NCI-H2196 (cell line): ENCODE results near the gene CPT1B.
"Not testable (repeated sequence)": the region's sequence is repeated elsewhere in the genome, so short reads cannot be mapped to it uniquely, and the experiment has no call there.

Experiments
- DNase-seq: peaks from one replicate; lab custom pipeline; 2025; ENCODE audit not compliant: unreplicated experiment; lab: John Stamatoyannopoulos, UW

Gene CPT1B

DNA sequence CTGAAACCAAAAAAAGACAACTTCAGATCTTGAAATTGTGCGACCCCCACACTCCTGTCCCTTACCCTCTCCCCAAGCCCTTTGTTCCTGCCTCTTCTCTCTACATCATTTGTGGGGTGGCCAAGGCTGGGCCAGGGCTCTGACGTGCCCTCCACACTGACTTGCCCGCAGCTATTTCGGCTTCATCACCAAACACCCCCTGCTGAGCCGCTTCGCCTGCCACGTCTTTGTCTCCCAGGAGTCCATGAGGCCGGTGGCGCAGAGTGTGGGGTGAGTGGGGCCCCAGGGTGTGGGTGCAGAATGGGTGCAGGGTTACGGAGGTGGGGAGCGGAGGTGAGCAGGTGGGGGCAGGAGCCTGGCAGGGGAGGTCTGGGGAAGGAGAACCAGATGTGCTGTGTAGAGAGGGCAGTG lies 31.8 kb upstream of the CPT1B start:
- DNase-seq: no peak

DNA sequence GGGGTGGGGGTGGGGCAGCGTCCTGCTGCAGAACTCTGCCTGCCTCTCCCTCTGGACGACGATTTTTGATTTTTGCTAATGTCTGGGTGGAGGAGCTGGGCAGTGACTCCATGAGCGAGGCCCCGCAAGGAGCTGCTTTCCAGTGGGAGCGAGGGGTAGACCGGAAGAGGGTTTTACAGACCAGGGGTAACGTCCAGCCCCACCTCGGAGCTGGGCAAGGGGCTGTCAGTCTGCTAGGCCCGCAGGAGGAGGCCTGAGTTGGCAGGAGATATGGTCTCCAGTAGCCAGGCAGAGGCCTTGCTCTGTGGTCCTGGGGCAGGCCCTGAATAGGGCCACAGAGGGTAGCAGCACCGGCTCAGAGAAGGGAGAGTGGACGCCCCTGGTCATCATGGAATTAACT lies 31.4 kb upstream of the CPT1B start:
- no peak for DNase-seq

DNA sequence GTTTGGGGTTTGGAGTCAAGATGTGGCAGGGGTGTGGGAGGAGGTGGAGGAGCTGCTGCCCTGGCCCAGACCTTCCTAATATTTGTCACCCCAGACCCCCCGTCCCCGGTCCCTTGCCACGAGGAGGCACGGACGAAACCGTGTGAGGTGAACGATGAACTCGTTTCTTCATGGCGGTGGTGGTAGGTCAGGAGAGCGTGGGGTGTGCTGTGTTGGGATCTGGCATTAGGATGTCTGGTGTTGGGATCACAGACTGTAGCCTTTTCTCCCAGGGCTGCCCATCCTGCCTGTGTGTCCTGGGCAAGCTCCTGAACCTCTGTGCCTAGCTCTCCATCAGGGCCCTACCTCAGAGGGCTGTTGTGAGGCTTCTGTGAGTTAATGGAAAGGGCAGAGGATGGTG lies 30.8 kb upstream of the CPT1B start:
- DNase-seq: no peak

DNA sequence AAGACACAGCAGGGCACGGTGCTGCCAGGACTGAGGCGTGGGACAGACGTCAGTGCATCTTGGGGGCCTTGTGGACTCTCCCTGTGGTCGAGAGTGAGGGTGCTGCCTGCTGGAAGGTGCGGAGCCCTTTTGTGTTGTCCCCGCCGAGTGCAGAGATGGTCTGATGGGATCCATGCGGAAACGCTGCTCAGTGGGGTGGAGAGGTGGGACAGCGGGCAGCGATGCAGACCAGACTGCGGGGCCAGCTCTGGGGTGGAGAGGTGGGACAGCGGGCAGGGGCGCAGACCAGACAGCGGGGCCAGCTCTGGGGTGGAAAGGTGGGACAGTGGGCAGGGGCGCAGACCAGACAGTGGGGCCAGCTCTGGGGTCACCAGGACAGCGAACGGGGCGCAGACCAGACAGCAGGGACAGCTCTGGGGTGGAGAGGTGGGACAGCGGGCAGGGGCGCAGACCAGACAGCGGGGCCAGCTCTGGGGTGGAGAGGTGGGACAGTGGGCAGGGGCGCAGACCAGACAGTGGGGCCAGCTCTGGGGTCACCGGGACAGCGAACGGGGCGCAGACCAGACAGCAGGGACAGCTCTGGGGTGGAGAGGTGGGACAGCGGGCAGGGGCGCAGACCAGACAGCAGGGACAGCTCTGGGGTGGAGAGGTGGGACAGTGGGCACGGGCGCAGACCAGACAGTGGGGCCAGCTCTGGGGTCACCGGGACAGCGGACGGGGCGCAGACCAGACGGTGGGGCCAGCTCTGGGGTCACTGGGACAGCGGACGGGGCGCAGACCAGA lies 30.0 kb upstream of the CPT1B start:
- not testable (repeated sequence) for DNase-seq

DNA sequence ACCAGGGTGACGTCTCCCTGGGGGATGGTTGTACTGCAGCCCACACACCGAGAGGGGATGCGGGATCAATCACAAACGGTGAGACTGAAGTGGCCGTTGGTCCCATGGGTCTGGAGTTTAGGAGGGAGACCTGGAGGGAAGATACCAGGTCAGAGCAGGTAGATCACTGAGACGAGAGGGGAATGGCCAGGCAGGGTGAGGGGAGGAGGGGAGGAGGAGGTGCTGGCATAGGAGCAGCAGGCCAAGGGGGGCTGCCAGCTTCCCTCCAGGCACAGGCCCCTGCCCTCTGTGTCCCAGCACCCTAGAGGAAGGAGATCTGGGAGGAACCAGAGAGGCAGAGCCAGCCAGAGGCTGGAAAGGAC lies 29.4 kb upstream of the CPT1B start:
- no peak for DNase-seq

DNA sequence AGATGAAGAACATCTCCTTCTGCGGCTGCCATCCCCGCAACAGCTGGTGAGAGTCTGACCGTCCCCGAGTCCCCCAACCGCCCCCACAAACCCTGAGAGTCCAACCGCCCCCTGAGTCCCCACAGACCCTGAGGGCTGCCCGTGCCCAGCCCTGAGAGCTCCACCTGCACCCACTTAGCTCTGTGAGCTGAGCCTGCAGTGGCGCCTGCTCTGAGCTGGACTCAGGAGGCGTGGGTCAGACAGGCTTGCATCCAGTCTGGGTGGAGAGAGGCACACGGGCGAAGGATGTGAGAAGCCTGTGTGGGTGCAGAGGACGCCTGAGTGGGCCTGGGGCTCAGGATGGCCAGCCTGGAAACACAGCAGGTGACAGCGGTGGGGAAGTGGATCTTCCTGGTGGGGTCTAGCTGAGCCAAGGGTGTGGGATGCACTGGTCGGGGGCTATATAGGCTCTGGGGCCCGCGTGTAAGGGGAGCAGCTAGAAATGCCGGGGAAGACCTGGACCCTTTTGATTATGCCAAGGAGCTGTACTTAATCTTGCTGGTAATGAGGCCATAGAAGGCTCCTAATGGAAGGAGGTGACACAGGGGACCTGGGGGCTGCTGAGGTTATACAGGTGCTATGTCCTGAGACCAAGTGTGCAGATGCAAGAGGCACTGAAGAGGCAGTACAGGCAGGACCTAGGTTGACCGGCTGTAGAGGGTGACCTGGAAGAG lies 28.9 kb upstream of the CPT1B start:
- DNase-seq: no peak

DNA sequence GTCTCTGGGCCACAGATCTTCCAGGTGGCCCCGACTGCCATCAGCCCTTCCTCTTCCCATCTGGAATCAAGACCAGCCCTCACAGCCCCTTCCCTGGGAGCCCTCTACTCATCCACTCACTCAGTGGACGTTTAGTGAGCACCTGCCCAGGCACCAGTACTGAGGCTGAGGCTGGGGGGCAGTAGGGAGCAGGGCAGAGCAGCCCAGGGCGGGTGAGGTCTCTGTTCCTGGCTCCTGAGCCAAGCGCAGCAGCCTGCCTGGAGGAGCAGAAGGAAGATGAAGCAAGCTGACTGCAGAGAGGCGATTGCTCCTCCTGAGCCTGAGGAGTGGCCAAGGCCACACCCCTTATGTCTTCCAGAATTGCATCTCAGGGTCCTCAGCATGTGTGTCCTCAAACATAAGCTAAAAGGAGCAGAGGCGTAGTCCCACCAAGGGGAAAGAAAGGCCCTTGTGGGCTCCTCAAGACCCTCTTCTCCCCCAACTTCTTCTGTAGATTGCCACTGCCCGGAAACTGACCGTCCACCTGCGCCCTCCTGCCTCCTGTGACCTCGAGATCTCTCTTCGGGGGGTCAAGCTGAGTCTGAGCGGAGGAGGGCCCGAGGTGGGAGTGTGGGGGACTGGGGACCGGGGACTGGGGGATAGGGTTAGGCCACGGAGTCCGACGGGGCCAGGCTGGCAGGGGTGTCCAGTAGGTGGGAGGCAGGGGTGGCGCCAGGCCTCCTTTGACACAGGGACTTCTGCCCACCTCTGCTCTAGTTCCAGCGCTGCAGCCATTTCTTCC lies 28.1 kb upstream of the CPT1B start:
- DNase-seq: no peak

DNA sequence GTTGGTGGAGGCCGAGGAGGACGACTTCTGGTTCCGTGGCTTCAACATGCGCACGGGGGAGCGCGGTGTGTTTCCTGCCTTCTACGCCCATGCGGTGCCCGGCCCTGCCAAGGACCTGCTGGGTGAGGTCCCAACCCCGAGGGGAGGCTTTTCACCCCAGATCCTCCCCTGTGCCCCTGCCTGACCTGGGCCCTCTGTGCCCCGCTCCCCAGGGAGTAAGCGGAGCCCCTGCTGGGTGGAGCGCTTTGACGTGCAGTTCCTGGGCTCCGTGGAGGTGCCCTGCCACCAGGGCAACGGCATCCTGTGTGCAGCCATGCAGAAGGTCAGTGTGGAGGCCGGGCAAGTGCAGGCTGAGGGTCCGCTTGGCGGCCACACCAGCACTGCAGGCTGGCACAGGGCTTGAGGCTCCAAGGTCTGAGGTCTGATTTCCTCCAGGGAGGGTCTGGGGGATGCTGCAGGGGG lies 27.4 kb upstream of the CPT1B start:
- DNase-seq: no peak

DNA sequence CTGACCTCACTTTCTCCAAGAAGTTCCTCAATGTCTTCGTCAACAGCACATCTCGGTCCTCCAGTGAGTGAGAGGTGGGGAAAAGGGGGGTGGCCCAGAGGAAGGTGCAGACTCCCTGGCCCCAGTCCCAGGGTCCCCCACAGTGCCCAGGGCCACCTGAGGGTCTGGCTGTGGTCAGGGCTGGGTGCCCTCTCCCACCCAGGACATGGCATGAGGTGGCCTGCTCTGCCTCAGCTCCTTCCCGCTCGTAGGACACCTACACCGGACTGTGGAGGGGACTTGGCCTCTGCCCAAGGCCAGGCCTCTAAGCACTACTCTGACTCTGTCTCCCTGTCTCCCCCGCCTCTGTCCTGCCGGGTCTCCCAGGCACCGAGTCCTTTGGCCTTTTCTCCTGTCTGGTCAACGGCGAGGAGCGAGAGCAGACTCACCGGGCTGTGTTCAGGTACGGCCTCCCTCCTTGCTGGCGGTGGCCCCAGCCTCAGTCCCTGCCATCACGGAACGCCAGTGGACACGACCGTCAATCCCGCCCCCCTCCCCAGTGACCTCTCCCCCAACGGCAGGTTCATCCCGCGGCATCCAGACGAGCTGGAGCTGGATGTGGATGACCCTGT lies 26.9 kb upstream of the CPT1B start:
- DNase-seq: no peak

DNA sequence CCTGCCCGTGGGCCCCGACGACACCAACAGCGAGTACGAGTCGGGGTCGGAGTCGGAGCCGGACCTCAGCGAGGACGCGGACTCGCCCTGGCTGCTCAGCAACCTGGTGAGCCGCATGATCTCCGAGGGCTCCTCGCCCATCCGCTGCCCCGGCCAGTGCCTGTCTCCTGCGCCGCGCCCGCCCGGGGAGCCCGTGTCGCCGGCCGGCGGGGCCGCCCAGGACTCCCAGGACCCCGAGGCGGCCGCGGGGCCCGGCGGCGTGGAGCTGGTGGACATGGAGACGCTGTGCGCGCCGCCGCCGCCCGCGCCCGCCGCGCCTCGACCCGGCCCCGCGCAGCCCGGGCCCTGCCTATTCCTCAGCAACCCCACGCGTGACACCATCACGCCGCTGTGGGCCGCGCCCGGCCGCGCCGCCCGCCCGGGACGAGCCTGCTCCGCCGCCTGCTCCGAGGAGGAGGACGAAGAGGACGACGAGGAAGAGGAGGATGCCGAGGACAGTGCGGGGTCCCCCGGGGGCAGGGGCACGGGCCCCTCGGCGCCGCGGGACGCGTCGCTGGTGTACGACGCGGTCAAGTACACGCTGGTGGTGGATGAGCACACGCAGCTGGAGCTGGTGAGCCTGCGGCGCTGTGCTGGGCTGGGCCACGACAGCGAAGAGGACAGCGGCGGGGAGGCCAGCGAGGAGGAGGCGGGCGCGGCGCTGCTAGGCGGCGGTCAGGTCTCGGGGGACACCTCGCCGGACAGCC lies 26.2 kb upstream of the CPT1B start:
- DNase-seq: no peak

DNA sequence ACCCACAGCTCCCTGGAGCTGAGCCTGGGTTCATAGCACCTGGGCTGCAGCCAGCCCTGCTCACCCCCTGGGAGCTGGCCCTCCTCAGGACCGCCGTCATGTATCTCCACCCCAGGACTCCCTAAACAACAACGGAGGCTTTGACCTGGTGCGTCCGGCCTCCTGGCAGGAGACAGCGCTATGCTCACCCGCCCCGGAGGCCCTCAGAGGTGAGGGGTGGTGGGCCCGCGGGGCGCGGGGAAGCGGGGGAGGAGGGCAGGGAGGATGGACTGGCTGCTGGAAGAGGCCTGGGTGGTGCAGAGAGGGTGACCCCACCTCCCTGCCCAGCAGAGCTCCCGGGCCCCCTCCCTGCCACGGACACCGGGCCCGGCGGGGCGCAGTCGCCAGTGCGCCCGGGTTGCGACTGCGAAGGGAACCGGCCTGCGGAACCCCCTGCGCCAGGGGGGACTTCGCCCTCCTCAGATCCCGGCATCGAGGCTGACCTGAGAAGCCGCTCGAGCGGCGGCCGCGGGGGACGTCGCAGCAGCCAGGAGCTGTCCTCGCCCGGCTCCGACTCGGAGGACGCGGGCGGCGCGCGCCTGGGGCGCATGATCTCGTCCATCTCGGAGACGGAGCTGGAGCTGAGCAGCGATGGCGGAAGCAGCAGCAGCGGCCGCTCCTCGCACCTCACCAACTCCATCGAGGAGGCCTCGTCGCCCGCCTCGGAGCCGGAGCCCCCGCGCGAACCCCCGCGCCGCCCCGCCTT lies 25.5 kb upstream of the CPT1B start:
- no peak for DNase-seq

DNA sequence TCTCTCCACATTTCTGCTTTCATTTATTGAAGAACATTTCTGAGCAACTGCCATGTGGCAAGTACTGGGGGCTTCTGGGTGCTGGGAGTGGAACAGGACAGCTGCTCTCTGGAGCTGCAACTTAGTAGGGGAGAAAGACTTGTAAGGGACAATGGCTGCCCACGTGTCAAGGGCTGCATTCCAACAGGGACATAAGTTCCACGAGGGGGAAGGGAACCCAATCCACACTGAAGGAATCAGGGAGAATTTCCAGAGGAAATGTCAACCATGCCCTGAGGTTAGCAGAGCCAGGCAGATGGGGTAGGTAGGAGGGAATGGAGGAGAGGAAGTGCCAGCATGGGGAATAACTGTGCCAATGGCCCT lies 24.1 kb upstream of the CPT1B start:
- no peak for DNase-seq

DNA sequence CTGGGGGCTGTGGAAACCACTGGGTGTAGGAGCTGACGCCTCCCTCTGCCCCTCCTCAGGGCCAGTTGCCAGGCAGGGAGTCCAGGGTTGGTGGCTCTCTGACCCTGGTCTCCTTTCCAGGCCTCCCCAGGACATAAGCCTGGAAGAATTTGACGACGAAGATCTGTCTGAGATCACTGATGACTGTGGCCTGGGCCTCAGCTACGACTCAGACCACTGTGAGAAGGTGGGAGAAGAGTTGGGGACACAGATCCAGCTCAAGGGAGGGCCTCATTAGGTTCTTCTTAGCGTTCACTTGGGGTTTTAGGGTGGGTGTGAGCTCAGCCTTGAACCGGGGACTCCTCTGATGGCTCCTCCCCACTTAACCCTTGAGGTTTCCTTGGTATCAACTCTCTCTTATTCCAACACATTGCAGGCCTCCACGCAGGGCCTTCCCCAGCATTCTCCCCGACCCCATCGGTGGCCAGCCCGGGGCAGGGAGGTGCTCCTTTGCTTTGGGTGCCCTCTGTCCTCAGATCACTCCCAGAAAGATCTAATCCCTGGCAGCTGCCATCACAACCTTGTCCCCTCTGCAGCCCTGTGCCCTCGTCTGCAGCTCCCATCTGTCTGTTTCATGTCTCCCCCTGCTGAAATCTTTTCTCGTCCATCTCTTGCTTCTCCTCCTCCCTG lies 23.6 kb upstream of the CPT1B start:
- DNase-seq: no peak

DNA sequence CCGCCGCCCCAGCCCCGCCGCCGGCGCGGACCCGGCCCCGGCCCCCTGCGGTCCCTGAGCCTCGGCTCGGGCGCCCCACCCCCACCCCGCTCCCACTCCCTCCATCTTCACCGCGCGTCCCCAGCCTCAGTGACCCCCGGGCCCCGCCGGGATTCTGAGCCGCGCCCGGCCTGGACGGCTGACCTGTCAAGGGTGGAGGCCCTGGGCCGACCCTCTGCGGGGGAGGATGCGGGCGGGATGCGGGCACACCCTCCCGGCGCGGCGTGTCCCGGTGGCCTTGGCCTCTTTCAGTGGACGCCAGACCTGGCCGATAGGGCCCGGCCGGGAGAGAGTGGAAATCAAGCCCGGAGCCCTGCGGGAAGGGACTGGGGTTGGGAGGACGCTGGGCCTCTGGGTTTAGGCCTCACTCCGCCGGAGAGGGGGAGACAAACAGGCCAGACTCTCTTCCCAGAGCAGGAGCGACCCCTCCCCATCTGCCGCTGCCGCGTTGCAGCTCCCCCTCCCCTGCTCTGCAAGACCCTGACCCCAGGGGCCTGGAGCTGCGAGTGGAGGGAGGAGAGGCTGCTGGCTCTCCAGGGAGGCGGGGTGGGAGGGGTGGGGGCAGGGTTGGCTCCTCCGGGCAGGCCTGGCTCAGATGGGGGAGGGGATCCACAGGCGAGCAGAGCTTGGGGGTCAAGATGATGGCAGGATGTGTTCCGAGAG lies 22.9 kb upstream of the CPT1B start:
- DNase-seq: no peak

DNA sequence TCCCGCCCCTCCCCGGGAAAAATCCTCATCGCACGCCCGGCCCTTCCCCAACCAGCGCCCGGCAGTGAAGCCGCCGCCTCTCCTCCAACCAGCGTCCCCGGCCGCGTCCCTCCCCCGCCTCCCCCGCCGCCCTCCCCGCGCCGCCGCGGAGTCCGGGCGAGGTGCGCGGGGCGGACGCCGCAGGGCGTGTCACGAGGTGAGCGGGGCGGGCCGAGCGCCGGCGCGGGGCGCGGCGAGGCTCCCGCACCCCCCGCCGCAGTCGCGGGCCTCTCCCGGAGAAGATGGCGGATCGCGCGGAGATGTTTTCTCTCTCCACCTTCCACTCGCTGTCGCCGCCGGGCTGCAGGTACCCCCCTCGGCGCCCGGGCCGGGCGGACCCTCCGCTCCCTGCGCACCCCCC lies 22.3 kb upstream of the CPT1B start, which contains the start of gene MAPK8IP2:
TSS of gene MAPK8IP2 (plus strand) at position 256 of the 400 bp plus-strand sequence. CDS start at position 282, 26 bp downstream.
- DNase-seq: peak; percentile 45

DNA sequence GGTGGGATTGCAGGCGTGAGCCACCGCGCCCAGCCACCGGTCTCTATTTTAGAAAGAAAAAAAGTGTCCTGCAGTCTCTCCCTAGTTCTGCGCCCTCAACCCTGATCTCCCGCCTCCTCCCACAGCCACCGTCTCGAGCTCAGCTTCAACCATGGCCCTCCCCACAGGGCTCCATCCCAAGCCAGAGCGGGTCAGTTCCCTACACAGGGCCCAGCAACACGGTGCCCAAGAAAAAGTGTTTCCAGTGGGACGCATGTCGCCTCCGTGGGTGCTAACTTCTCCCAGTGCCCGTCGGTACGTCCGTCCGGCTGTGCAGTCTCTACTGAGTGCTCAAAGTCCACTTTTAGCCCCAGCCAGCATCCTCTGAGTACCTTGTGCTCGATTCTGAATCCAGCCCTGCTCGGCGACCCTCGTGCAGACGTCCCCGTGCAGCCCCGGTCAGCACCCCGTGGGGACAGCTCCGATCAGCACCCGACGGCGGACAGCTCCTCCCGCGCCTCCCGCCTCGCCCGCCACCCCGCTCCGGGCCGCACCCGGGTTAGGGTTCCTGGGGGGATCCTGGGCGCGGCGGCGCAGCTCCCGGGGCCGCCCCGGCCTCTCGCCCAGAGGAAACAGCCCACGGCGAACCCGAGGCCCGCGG lies 21.7 kb upstream of the CPT1B start:
- no peak for DNase-seq

DNA sequence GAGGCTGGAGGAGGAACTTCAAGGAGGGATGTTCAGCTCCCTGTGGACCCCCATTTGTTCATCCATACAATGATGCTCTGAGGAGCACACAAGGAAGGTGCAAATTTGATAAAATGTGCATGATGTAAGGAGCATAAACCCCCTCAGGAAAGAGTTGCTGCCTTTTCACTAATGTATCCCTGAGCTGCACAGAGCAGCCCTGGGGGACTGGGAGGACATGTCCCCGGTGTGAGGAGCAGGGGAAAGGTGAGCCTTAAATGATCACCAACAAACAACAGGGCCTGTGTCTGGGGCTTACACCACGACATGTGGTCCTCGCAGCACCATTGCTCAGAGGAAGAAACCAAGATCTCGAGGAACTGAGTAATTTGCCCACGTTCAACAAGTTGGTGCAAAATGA lies 18.9 kb upstream of the CPT1B start:
- DNase-seq: no peak

DNA sequence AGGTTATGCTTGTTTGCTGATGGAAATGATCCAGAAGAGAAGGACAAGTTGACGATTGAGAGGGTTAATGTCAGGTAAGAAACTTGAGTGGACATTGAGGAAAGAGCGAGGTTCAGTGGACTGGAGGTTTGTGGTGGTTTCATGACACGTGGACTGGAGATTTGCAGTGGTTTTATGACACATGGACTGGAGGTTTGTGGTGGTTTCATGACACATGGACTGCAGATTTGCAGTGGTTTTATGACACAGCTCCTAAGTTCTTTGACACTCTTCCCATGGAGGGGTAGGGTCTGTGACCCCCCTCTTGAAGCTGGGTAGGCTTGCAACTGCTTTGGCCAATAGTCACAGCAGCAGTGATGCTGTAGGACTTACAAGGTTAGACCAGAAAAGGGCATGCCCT lies 17.0 kb upstream of the CPT1B start:
- DNase-seq: no peak
